ENCODE measurements around the gene ECSIT. TPM values are rescaled to one million over a fixed set of nuclear protein-coding genes. Genes with fewer than 3 reads are reported as not detected.
A peak's percentile ranks its signal among the peaks of the same experiment; 100 is the strongest.

Gene ECSIT
- total RNA-seq, 1 donor = 26.3 TPM

GRCh38 chr19:11499890-11500420 lies 29.0 kb downstream of the ECSIT start:
- no peak for DNase-seq (ENCODE audit: low read depth)
- no peak overlapping the region for H3K4me3 ChIP-seq (ENCODE audit: low read depth, low read length)
- TF ChIP-seq, protein P1, sequence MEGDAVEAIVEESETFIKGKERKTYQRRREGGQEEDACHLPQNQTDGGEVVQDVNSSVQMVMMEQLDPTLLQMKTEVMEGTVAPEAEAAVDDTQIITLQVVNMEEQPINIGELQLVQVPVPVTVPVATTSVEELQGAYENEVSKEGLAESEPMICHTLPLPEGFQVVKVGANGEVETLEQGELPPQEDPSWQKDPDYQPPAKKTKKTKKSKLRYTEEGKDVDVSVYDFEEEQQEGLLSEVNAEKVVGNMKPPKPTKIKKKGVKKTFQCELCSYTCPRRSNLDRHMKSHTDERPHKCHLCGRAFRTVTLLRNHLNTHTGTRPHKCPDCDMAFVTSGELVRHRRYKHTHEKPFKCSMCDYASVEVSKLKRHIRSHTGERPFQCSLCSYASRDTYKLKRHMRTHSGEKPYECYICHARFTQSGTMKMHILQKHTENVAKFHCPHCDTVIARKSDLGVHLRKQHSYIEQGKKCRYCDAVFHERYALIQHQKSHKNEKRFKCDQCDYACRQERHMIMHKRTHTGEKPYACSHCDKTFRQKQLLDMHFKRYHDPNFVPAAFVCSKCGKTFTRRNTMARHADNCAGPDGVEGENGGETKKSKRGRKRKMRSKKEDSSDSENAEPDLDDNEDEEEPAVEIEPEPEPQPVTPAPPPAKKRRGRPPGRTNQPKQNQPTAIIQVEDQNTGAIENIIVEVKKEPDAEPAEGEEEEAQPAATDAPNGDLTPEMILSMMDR (IDR thresholded peaks at IDR 0.05; ENCODE audit: insufficient read depth, low read length) = no peak

DNA sequence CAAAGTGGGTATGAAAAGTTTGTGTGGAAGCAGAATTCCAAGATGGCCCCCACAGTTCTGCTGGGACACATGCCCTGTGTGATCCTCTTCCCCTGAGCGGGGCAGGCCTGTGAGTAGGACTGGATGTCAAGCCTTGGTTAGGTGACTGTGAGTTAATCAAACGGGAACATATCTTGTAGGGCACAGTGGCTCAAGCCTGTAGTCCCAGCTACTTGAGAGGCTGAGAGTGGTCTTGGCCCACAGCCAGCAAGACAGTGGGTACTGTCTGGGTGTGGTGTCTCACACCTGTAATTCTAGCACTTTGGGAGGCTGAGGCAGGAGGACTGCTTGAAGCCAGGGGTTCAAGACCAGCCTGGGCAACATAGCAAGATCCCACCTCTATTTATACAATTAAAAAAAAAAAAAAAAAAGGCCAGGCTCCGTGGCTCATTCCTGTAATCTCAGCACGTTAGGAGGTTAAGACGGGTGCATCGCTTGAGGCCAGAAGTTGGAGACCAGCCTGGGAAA lies 29.7 kb downstream of the ECSIT start:
- TF ChIP-seq, protein P1 (IDR thresholded peaks at IDR 0.05; ENCODE audit: insufficient read depth, low read length) = no peak
- H3K4me3 ChIP-seq (ENCODE audit: low read depth, low read length) = no peak overlapping the region
- DNase-seq (ENCODE audit: low read depth) = no peak

GRCh38 chr19:11496391-11497163 lies 32.4 kb downstream of the ECSIT start:
- peak; percentile 81 for DNase-seq (ENCODE audit: low read depth)
- H3K4me3 ChIP-seq (ENCODE audit: low read depth, low read length) = no peak overlapping the region
- TF ChIP-seq, protein P1 (IDR thresholded peaks at IDR 0.05; ENCODE audit: insufficient read depth, low read length) = peak; percentile 74

DNA sequence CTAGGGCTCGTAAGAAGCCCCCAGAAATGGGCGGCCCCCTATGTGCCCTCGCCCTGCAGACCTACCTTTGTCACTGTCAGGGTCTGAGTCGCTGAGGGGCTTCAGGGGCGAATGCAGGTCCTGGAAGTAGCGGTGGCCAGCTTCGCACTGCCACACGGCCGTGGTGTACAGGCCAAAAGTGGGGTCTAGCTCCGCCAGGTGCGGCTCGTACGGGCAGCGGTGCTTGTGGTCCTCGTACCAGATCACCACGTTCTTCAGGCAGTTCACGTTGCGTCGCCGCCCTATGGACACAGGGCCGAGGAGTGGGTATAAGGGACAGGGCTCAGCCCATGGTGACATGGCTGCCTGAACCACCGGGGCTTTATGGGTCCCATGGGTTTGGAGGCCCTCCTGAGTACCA lies 33.0 kb downstream of the ECSIT start:
- DNase-seq (ENCODE audit: low read depth) = no peak
- H3K4me3 ChIP-seq (ENCODE audit: low read depth, low read length) = no peak overlapping the region
- TF ChIP-seq, protein P1 (IDR thresholded peaks at IDR 0.05; ENCODE audit: insufficient read depth, low read length) = no peak

GRCh38 chr19:11495481-11495880 lies 33.5 kb downstream of the ECSIT start:
- TF ChIP-seq, protein P1 (IDR thresholded peaks at IDR 0.05; ENCODE audit: insufficient read depth, low read length) = no peak
- no peak for DNase-seq (ENCODE audit: low read depth)
- no peak overlapping the region for H3K4me3 ChIP-seq (ENCODE audit: low read depth, low read length)

DNA sequence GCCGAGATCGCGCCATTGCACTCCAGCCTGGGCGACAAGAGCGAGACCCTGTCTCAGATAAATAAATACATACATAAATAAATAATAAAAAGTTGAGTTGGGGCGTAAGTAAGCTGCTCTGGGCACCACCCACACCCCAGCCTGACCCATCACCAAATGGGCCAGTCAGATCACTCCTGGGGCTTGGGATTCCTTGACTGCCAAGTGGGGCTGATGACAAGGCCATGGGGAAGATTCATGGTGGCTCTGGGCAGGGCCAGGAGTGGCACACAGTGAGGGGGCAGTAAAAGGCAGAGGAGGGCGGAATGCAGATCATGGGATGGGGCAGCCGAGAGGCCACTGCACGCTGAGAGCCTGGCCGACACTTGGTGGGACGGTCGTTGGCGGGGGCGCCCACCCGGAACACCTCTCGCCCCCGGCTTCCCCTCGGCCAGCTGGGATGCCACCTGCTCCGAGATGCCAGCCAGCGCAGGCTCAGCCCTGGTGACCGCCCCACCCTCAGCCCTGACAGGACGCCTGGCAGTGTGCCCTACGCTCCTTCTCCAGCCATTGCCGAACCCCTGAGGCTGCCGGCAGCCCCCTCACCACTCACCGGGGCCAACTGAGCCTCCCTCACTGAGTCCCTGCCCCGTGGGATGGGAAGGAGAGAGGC lies 34.2 kb downstream of the ECSIT start:
- TF ChIP-seq, protein P1 (IDR thresholded peaks at IDR 0.05; ENCODE audit: insufficient read depth, low read length) = no peak
- no peak overlapping the region for H3K4me3 ChIP-seq (ENCODE audit: low read depth, low read length)
- no peak for DNase-seq (ENCODE audit: low read depth)
